Activated T-helper 9 cell treated with anti-CD3 and anti-CD28 coated beads, Interleukin-2, amount 50 U/mL, for 16 hours (primary cell): ENCODE data around the gene SPRY2.
A peak's percentile ranks its signal among the peaks of the same experiment; 100 is the strongest.
"Not testable (repeated sequence)": the region's sequence is repeated elsewhere in the genome, so short reads cannot be mapped to it uniquely, and the experiment has no call there.

Experiments
- DNase-seq: peaks from one replicate; pipeline ENCODE4 v3.0.0-alpha.2; 2020; ENCODE audit warnings: low read depth

Gene SPRY2

GRCh38 chr13:80348750-80349149, 7.8 kb upstream of the SPRY2 start:
- no peak for DNase-seq

DNA sequence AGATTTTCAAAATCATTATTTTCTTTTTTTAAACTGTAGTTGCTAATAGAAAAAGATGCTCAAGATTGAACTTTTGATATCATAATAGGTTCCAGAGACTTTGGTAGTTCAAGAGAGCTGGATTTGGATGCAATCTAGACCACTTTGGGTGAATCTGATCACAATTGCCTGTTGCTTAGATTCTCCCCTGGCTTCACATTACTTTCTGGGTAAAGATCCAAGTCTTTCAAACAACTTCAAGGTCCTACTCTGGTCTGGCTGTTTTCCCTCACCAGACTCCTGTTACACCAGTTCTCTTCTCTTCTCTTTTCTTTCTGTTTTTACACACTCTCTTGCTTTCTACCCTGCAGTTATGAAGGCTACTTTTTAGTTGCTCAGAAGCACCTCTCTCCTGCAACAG, 7.4 kb upstream of the SPRY2 start:
- DNase-seq, result no peak

DNA sequence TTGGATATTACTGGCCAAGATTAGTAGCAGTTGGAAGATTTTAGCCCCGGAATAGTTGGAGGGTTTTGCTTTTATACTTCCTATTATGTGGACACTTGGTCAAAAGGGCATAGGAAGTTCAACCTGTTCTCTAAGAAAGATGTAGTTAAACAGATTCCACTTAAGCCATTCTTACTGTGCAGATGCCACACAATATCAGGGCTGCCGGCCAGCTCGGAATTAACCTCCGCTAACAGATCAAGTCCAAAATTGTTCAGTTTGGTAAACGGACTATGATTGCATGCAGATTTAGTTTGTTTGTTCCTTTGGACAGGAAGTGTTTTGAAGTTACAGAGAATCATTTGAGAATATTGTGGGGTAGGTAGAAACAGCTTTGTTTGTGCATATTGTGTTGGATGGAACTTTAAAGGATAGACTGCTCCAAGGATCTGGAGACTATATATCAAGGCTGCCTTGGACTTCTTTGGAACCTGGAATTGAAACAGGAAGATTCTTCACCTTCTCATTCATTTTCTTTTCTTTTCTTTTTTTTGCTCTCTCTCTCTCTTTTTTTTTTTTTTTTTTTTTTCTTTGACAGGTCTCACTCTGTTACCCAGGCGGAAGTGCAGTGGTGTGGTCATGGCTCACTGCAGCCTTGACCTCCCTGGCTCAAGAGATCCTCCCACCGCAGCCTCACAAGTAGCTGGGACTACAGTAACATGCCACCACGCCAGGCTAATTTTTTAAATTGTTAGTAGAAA, 5.0 kb upstream of the SPRY2 start:
- no peak for DNase-seq

GRCh38 chr13:80344032-80344431, 3.1 kb upstream of the SPRY2 start:
- DNase-seq, result not testable (repeated sequence)

DNA sequence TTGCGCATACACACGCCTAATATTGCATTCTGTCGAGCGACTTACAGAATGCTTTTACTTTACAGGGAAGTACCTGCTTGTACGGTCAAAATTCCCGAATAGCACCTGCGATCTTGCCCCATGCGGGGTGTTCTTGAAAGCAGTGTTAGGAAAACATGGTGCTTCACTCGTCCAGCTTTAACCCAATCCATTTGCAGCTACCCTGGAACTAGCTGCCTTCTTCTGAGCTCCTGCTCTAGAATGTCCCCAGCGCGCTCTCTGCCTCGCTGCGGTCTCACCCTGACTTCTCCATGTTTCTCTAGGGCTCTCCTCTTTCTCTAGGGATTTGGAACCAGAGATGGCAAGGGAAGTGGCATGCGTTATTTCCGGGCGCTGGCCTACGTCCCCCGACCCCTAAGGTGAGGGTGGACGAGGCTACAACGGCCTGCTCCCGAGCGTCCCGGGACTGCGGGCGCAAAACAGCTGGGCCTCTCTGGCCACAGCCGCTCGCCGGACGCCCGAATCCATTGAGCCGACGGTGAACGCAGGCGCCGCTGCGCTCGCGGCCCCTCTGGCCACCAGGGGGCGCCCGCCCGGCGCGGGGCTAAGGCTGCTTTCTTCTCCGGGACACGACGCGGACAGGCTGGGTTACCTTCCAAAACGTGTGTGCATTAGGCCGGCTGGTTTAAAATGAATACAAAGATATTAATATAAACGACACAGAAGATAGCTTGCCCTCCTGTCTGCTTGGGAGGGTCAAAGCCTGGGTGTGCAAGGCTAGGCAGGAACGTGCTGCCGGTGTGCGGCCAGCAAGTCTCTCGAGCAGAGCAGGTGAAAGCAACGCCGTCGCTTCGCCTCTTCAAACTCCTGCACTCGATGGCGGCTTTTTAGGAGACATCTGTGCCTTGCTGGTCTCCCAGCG, 1.8 kb upstream of the SPRY2 start:
- DNase-seq, result peak; percentile 36

DNA sequence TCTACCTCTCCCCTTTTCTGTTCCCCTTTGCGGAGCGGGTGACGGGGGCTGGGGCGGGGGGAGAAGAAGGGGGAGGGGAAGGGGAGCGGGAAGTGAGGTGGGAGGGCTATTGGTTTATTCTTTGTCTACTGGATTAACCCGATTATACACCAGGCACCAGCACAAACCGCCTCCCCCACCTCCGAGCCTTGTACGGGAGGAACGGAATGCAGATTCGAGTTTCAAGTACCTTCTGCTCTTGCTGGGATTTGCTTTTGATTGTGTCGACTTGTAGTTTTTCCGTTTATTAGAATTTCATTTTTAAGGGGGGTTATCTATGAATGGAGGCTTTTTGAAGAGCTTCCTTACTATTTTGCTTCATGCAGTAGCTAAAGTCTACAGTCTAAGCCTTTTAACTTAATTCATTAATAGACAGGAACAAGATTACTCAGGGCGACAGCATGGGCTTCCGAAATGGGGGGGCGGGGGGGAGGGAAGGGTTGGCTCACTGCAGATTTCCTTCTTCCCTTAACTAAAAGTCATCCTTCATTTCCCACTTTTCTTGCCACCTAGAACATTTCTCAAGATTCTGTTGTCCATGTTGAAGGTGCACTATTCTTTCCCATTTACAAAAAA, 937 bp upstream of the SPRY2 start:
- no peak for DNase-seq

- DNase-seq, result no peak
Observed at GRCh38 chr13:80340651-80341100, 250 bp downstream of the SPRY2 start.

- no peak for DNase-seq
Observed at GRCh38 chr13:80339912-80340650, 845 bp downstream of the SPRY2 start.

GRCh38 chr13:80339563-80339911, 1.4 kb downstream of the SPRY2 start:
- no peak for DNase-seq

GRCh38 chr13:80338781-80339562, 2.0 kb downstream of the SPRY2 start:
- DNase-seq, result no peak

DNA sequence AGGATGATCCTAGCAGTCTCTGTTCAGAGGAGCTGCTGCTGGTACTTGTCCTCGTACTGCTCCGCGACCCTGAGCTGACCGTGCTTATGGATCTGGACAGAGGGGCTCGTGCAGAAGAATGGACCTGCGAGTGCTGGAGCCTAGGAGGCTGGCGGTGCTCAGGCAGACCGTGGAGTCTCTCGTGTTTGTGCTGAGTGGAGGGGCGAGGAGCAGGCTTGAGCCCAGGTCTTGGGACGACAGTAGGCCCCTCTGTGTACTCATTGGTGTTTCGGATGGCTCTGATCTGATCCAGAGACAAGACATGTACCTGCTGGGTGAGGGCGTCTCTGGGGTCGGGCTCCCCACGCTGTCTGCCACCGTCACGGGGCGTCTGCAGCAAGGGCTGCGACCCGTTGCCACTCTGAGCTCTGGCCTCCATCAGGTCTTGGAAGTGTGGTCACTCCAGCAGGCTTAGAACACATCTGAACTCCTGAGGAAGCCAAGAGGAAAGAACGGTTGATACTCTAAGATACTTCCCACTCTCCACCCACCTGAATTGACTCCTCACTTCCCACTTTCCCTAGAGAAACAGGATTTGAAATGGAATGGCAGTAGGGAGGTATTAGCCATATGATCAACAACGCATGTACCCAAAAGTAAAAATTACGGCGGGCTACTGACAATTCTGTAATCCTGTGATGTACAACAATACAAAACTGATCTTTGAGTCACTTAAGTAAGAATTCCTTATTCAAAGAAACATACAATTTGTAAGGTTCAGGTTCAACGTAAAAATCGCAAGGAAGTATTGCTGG, 3.4 kb downstream of the SPRY2 start:
- DNase-seq, result no peak

GRCh38 chr13:80336776-80337287, 4.1 kb downstream of the SPRY2 start:
- DNase-seq, result no peak

- DNase-seq, result no peak
Observed at GRCh38 chr13:80336370-80336769, 4.6 kb downstream of the SPRY2 start.

DNA sequence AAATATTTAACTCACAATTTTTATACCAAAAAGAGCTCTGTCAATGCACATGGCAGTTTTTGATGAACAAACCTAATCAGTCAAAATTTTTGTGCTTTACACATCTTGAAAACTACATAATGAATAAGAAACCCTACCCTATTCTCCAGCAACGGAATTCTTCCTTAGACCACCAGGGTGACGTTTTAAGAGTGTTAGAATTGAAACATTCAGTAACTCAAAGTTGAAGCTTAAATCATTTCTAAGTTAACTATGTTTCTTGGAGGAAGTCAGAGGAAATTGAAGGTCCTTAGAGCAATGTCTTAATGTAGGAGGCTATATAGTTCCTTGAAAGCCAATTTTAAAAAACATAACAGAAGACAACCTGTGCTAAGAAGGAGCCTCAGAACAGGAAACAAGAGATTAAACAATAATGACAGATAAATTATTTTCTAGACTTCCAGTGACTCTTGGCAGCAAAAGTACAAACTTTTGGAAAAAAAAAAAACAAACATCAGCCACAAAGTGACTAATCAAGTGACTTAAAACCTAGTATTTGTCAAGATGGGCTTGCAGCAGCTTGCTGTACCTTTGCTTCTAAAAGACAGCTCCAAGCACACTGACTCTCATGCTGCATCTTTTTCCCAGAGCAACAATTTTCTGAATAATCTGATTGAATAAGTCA, 6.2 kb downstream of the SPRY2 start:
- no peak for DNase-seq

DNA sequence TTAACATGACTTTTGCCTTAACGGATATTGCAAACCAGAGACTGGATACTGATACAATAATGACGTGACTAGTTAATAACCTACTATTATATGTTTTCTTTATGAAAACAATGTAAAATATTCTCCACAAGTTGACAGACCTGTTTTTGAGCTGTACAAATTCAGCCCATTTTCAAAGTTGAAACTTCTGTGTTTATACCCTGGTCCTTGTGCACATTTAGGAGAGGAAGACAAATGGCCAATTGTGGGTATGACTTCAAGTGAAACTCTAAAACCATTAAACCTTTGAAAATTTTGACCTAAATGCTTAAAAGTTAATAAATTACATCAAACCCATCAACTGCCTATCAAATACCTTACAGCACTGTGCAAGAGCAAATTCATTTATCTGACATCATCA, 8.9 kb downstream of the SPRY2 start:
- DNase-seq, result no peak

DNA sequence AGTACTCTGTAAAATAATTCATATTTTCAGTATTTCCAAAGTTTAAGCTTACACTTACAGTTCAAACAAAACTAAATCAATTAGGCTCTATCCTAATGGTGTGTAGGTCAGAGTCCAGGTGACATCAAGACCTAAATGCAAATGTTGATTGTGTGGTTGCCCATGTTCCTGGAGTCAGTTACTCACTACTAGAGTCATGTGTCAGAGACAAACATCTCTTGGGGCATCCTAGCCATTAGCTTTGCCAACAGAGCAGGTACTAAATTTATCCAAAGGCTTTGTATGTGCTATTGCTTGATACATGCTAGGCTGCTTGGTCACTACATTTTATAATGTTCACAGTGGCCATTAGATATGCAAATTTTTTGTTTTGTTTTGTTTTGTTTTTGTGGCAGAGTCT, 11.7 kb downstream of the SPRY2 start:
- DNase-seq, result no peak

- DNase-seq, result no peak
Observed at GRCh38 chr13:80319004-80319403, 21.9 kb downstream of the SPRY2 start.

DNA sequence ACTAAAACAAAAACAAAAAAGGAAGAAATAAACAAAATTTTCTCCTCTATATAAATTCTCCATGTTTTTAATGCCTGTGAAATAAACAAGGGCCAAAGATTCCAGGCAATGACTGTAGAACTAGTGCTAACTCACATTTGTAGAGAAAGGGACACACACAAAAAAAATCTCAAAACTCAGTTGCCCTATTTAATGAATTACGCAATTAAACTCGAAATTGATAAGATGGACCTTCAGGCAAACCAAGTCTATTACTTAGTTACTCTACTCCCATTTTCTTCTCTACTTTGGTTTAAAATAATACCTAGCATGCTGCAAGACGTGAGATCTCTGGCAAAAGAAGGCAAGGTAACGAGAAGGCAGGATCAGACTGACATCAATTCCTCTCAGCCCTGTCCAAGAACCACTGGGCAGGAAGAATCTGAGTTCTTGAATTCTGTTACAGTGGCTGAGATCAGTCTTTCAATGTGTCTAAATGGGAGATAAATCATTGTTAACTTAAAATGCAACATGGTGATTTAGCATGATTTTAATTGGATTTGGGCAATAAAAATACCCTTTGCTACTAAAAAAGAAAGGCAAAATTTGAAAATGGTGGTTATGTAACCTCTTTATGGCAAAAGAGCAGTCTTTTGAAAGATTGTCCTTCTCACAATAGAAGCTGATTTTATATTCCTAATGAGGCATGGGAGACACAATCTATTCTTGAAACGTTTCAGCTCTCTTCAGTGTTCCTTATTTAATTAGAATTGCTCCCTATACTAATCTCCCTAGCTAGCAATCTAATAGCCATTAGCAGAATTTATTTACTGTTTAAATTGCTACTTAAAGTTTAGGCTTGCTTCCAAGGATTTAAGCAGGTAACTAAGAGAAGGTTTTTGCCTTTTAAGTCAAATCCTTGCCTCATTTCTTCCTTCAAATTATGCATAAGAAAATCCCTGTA, 25.9 kb downstream of the SPRY2 start:
- no peak for DNase-seq
